IMR-90 (cell line): ENCODE measurements around the gene ESRP2. TPM values are rescaled to one million over a fixed set of nuclear protein-coding genes. Genes with fewer than 3 reads are reported as not detected.

Experiments used
- ATAC-seq: fragments of 200-7000 bp; cut with Tn5 transposase; 2 replicates; pipeline ENCODE4 v1.9.1; 2020; ENCODE audit warnings: low read depth, mild to moderate bottlenecking, moderate library complexity
- BruUV-seq: library from RNA; stranded (reverse); fragments of 400-500 nt; replicated peaks from 2 replicates; lab custom pipeline; 2021; lab: Mats Ljungman, UMichigan
- CTCF ChIA-PET: fragments of 300-600 bp; formaldehyde crosslinking; extraction: SDS; loops from one replicate; lab custom pipeline; 2021; ENCODE audit warnings: antibody characterized with exemption; lab: Yijun Ruan, JAX
- POLR2A ChIA-PET: fragments of 300-600 bp; sonication (Branson Sonifier 250); formaldehyde crosslinking; loops from one replicate; lab custom pipeline; 2022; ENCODE audit warnings: antibody characterized with exemption; ENCODE audit not compliant: unreplicated experiment; lab: Charles Lee
- DNase-seq: peaks from one replicate; pipeline ENCODE4 v3.0.0; 2013
- H2AFZ ChIP-seq: replicated peaks from 2 replicates; pipeline ENCODE3; 2013; ENCODE audit warnings: low read length, mild to moderate bottlenecking; ENCODE audit not compliant: poor library complexity
- H2AK5ac ChIP-seq: 2 replicates; pipeline ENCODE4 v1.6.1; 2013; ENCODE audit warnings: low read depth, low read length, inconsistent platforms
- H2AK9ac ChIP-seq: replicated peaks from 2 replicates; pipeline ENCODE3; 2013; ENCODE audit warnings: mild to moderate bottlenecking, low read depth, low read length, moderate library complexity; ENCODE audit not compliant: poor library complexity
- H2BK120ac ChIP-seq: 2 replicates; pipeline ENCODE4 v1.6.1; 2013; ENCODE audit warnings: low read depth, low read length, inconsistent platforms
- H2BK15ac ChIP-seq: 3 replicates; pipeline ENCODE4 v1.6.1; 2013; ENCODE audit warnings: low read depth, low read length, inconsistent platforms
- H2BK20ac ChIP-seq: 2 replicates; pipeline ENCODE4 v1.6.1; 2013; ENCODE audit warnings: low read depth, mild to moderate bottlenecking, inconsistent platforms, low read length, moderate library complexity
- H2BK5ac ChIP-seq: 2 replicates; pipeline ENCODE4 v1.6.1; 2013; ENCODE audit warnings: mild to moderate bottlenecking, low read depth, low read length, inconsistent platforms; ENCODE audit not compliant: poor library complexity, severe bottlenecking
- H3K14ac ChIP-seq: replicated peaks from 2 replicates; pipeline ENCODE4 v1.6.1; 2013; ENCODE audit warnings: low read depth, low read length, inconsistent platforms
- H3K18ac ChIP-seq: 2 replicates; pipeline ENCODE4 v1.6.1; 2013; ENCODE audit warnings: low read depth, low read length, control low read depth
- H3K23ac ChIP-seq: 2 replicates; pipeline ENCODE4 v1.6.1; 2013; ENCODE audit warnings: low read depth, low read length, inconsistent platforms
- H3K27ac ChIP-seq: 2 replicates; pipeline ENCODE4 v1.5.1; 2013; ENCODE audit warnings: mild to moderate bottlenecking, control low read depth, low read length; ENCODE audit not compliant: insufficient read depth
- H3K27me3 ChIP-seq: 2 replicates; pipeline ENCODE4 v1.6.1; 2013; ENCODE audit warnings: low read length; ENCODE audit not compliant: control insufficient read depth, insufficient read depth
- H3K36me3 ChIP-seq: 2 replicates; pipeline ENCODE4 v1.6.1; 2013; ENCODE audit warnings: low read length, mixed read lengths; ENCODE audit not compliant: control insufficient read depth, insufficient read depth
- H3K4ac ChIP-seq: 2 replicates; pipeline ENCODE4 v1.6.1; 2013; ENCODE audit warnings: low read depth, low read length, inconsistent platforms
- H3K4me1 ChIP-seq: 2 replicates; pipeline ENCODE4 v1.6.1; 2013; ENCODE audit warnings: low read length, mixed read lengths; ENCODE audit not compliant: control insufficient read depth, insufficient read depth
- H3K4me2 ChIP-seq: 2 replicates; pipeline ENCODE4 v1.6.1; 2013; ENCODE audit warnings: low read depth, mild to moderate bottlenecking, control low read depth, low read length, moderate library complexity
- H3K4me3 ChIP-seq: 2 replicates; pipeline ENCODE4 v1.5.1; 2013; ENCODE audit warnings: low read depth, mild to moderate bottlenecking, control low read depth, low read length, moderate library complexity; ENCODE audit not compliant: insufficient read depth
- H3K56ac ChIP-seq: 2 replicates; pipeline ENCODE4 v1.6.1; 2013; ENCODE audit warnings: low read length, inconsistent platforms; ENCODE audit not compliant: insufficient read depth; ENCODE audit errors: extremely low read depth
- H3K79me1 ChIP-seq, 2 experiments: 2 replicates each; pipeline ENCODE4 v1.6.1; 2013; ENCODE audit warnings: low read length in 2 of 2, inconsistent platforms in 1 of 2, low read depth in 1 of 2
- H3K9ac ChIP-seq: 2 replicates; pipeline ENCODE4 v1.6.1; 2013; ENCODE audit warnings: low read depth, low read length, control low read depth
- H3K9me1 ChIP-seq: 2 replicates; pipeline ENCODE4 v1.6.1; 2013; ENCODE audit warnings: low read length, inconsistent platforms; ENCODE audit not compliant: insufficient read depth
- H3K9me3 ChIP-seq: 2 replicates; pipeline ENCODE4 v1.6.1; 2013; ENCODE audit warnings: low read length; ENCODE audit not compliant: control insufficient read depth, insufficient read depth
- H4K20me1 ChIP-seq: 2 replicates; pipeline ENCODE4 v1.6.1; 2013; ENCODE audit warnings: low read length, inconsistent platforms; ENCODE audit not compliant: insufficient read depth
- H4K5ac ChIP-seq: 2 replicates; pipeline ENCODE4 v1.6.1; 2013; ENCODE audit warnings: mild to moderate bottlenecking, low read depth, low read length, control low read depth
- H4K8ac ChIP-seq, 2 experiments: 2 replicates each; pipeline ENCODE4 v1.6.1; 2013; ENCODE audit warnings: low read depth in 2 of 2, low read length in 2 of 2, control low read depth in 1 of 2, inconsistent platforms in 1 of 2
- H4K91ac ChIP-seq: 2 replicates; pipeline ENCODE4 v1.6.1; 2013; ENCODE audit warnings: low read depth, low read length, inconsistent platforms; ENCODE audit not compliant: insufficient read depth
- BHLHE40 ChIP-seq: fragments of 150-350 bp; IDR thresholded peaks from 2 replicates; pipeline ENCODE4 v1.6.1; 2016; ENCODE audit warnings: mild to moderate bottlenecking, low read depth, low read length
- CEBPB ChIP-seq: IDR thresholded peaks from 2 replicates; pipeline ENCODE4 v1.6.1; 2012; ENCODE audit warnings: low read depth, low read length, improper control_type of control experiment
- CHD1 ChIP-seq: IDR thresholded peaks from 2 replicates; pipeline ENCODE4 v1.6.1; 2012; ENCODE audit warnings: low read depth, low read length, improper control_type of control experiment
- MAFK ChIP-seq: IDR thresholded peaks from 2 replicates; pipeline ENCODE4 v1.6.1; 2012; ENCODE audit warnings: low read depth, low read length, improper control_type of control experiment
- RAD21 ChIP-seq: IDR thresholded peaks from 2 replicates; pipeline ENCODE4 v1.6.1; 2012; ENCODE audit warnings: low read length, improper control_type of control experiment
- RFX5 ChIP-seq: IDR thresholded peaks from 2 replicates; pipeline ENCODE4 v1.8.0; 2012; ENCODE audit warnings: low read depth, mild to moderate bottlenecking, low read length, moderate library complexity
- SMC3 ChIP-seq: fragments of 150-350 bp; IDR thresholded peaks from 2 replicates; pipeline ENCODE4 v1.6.1; 2016; ENCODE audit warnings: low read depth, mild to moderate bottlenecking, antibody characterized with exemption, low read length, moderate library complexity
- WGBS, 2 experiments: methylation state at CpG; one replicate each; pipeline versions ENCODE4 v1.1.5 to v1.1.7; 2013; ENCODE audit warnings: missing lambda C conversion rate in 2 of 2; ENCODE audit not compliant: insufficient read length in 1 of 2; ENCODE audit errors: extremely low coverage in 2 of 2; 5-methylcytosine and 5-hydroxymethylcytosine counted together
- dilution Hi-C: fragments of 300-500 bp; cut with HindIII; formaldehyde crosslinking; loops from one replicate; pipeline ENCODE4 v1.14.3; 2018; ENCODE audit warnings: low sequenced_read_pairs; ENCODE audit not compliant: unreplicated experiment
- in situ Hi-C: fragments of 300-500 bp; cut with MboI; formaldehyde crosslinking; loops from 3 replicates; pipeline ENCODE4 v1.14.3; 2019; ENCODE audit warnings: low sequenced_read_pairs, inconsistent platforms, mixed read lengths
- intact Hi-C: fragments of 100-400 bp; cut with micrococcal nuclease; formaldehyde crosslinking; loops from 2 replicates; pipeline ENCODE4 v1.10.0; 2022
- polyA plus RNA-seq, 3 experiments: library from polyadenylated mRNA; depleted of rRNA; stranded (reverse); fragments of >200 nt; gene quantifications; 2 replicates each; pipeline ENCODE4 v1.2.3, GENCODE V29; 2012; ENCODE audit warnings: low replicate concordance in 1 of 3
- total RNA-seq: library from RNA; depleted of rRNA; stranded (reverse); fragments of >200 nt; gene quantifications from 2 replicates; pipeline ENCODE4 v1.2.3, GENCODE V29; 2012
- TF ChIP-seq, protein P1 (sequence below): fragments of 150-350 bp; IDR thresholded peaks from 2 replicates; pipeline ENCODE4 v1.6.1; 2016; ENCODE audit warnings: low read depth, mild to moderate bottlenecking, low read length, moderate library complexity, borderline replicate concordance

The ESRP2 gene
- total and polyA plus RNA-seq, 2 of the 4 experiments (the other 2 are of a cell fraction), result 0.07 TPM; not detected in 1

DNA sequence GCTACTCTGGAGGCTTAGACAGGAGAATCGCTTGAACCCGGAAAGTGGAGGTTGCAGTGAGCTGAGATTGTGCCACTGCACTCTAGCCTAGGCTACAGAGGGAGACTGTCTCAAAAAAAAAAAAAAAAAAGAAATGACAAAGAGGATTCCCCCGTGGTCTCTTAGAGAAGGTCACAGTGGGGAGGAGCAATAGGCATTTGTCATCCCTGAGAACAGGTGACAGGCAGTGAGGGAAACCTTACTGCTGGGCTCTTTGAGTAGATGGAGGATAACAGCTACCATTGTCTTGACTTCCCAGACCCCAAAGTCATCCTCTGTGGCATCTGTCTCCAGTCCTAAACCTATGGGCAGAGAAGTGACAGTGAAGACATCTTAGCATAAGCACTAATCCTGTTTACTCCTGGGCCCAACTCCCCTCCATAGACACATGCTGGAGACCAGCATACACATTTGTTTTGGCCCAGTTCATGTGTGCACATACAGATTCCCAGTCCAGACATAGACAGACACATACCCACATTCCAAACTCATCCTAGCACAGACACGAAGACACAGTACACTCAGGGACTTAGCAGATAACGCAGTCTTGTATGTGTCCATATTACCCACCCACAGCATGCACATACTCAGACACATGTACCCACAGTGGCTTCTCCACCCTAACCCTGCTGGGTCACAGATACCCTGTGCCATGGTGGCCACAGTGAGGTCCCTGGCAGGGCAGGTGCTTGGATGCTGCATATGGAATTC is 2.7 kb downstream of the ESRP2 start:
- Histone ChIP-seq H3K4me2 (no peak overlapping the region), H2BK120ac (no peak overlapping the region), H3K56ac (no peak overlapping the region), H4K8ac (no peak overlapping the region), H3K14ac (no peak overlapping the region), H3K79me1 (peaks cover 0 to 9% of the 10 kb centered on the region in 2 experiments; a peak in 1 of 4 replicates), H2AFZ (no peak overlapping the region), H3K36me3 (peaks cover 2% of the 10 kb centered on the region), H3K4me1 (peaks cover 10% of the 10 kb centered on the region), H3K9me1 (peaks cover 8% of the 10 kb centered on the region), H3K4ac (no peak overlapping the region), H3K18ac (no peak overlapping the region), H2AK5ac (no peak overlapping the region), H3K9ac (no peak overlapping the region), H3K4me3 (no peak overlapping the region), H3K23ac (no peak overlapping the region), H3K27me3 (no peaks in the 10 kb centered on the region), H3K27ac (no peak overlapping the region), H2AK9ac (peak overlapping the region; percentile 20), H2BK5ac (no peak overlapping the region), H4K20me1 (0 out of 2 replicates have a peak, but pooled peaks cover 3% of the 10 kb centered on the region), H4K91ac (no peak overlapping the region), H2BK20ac (no peak overlapping the region), H2BK15ac (no peak overlapping the region), H3K9me3 (no peaks in the 10 kb centered on the region), H4K5ac (no peak overlapping the region)
- TF ChIP-seq CEBPB (no peak), RFX5 (no peak), RAD21 (no peak), CHD1 (no peak), MAFK (no peak), BHLHE40 (no peak), SMC3 (no peak)
- TF ChIP-seq, protein P1, sequence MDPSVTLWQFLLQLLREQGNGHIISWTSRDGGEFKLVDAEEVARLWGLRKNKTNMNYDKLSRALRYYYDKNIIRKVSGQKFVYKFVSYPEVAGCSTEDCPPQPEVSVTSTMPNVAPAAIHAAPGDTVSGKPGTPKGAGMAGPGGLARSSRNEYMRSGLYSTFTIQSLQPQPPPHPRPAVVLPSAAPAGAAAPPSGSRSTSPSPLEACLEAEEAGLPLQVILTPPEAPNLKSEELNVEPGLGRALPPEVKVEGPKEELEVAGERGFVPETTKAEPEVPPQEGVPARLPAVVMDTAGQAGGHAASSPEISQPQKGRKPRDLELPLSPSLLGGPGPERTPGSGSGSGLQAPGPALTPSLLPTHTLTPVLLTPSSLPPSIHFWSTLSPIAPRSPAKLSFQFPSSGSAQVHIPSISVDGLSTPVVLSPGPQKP, result no peak
- intact Hi-C loops, result no loop called here
- POLR2A ChIA-PET, result no interaction called here
- in situ Hi-C loops, result no loop called here
- no peak for ATAC-seq
- CTCF ChIA-PET, result no interaction called here
- DNase-seq, result no peak
- WGBS, 2 experiments, result no CpG with 5 or more reads among the region's 5 CpGs
- dilution Hi-C loops, result no loop called here
- no TSS peak for BruUV-seq
